HepG2 (cell line): ENCODE measurements around the gene CYP2W1. TPM values are rescaled to one million over a fixed set of nuclear protein-coding genes. Genes with fewer than 3 reads are reported as not detected.
A peak's percentile ranks its signal among the peaks of the same experiment; 100 is the strongest.

ENCODE experiments used
- ARNT2 ChIP-seq: sonication (generic); formaldehyde crosslinking; IDR thresholded peaks from 2 replicates; pipeline ENCODE4 v1.8.0; 2022; ENCODE audit warnings: mild to moderate bottlenecking, low read depth, missing genetic modification reagents, moderate library complexity
- ARNTL ChIP-seq: sonication (generic); formaldehyde crosslinking; IDR thresholded peaks from 2 replicates; pipeline ENCODE4 v1.4.0; 2020; ENCODE audit warnings: mild to moderate bottlenecking, missing genetic modification reagents
- EHMT2 ChIP-seq: fragments of 200-600 bp; sonication (generic); IDR thresholded peaks from 2 replicates; pipeline ENCODE4 v1.7.0; 2017; ENCODE audit warnings: antibody characterized with exemption, low read depth, low read length, borderline replicate concordance
- FLYWCH1 ChIP-seq: sonication (generic); formaldehyde crosslinking; IDR thresholded peaks from 2 replicates; pipeline ENCODE4 v1.8.1; 2023; ENCODE audit warnings: mild to moderate bottlenecking, missing genetic modification reagents
- FOSL2 ChIP-seq: sonication (generic); formaldehyde crosslinking; IDR thresholded peaks from 2 replicates; pipeline ENCODE4 v1.4.0; 2020; ENCODE audit warnings: missing genetic modification reagents
- JUNB ChIP-seq: sonication (generic); formaldehyde crosslinking; IDR thresholded peaks from 2 replicates; pipeline ENCODE4 v1.8.0; 2022; ENCODE audit warnings: missing genetic modification reagents, mild to moderate bottlenecking, borderline replicate concordance
- MLLT10 ChIP-seq: sonication (generic); formaldehyde crosslinking; IDR thresholded peaks from 2 replicates; pipeline ENCODE4 v1.4.0; 2020; ENCODE audit warnings: missing genetic modification reagents
- NCOA5 ChIP-seq: sonication (generic); formaldehyde crosslinking; IDR thresholded peaks from 2 replicates; pipeline ENCODE4 v1.4.0; 2020; ENCODE audit warnings: missing genetic modification reagents
- NFE2L1 ChIP-seq: sonication (generic); formaldehyde crosslinking; IDR thresholded peaks from 2 replicates; pipeline ENCODE4 v1.4.0; 2020; ENCODE audit warnings: missing genetic modification reagents, mild to moderate bottlenecking, borderline replicate concordance
- RAD51 ChIP-seq: fragments of 450-650 bp; IDR thresholded peaks from 2 replicates; pipeline ENCODE4 v1.6.1; 2016; ENCODE audit warnings: borderline replicate concordance
- RARG ChIP-seq: sonication (generic); formaldehyde crosslinking; IDR thresholded peaks from 2 replicates; pipeline ENCODE4 v1.4.0; 2020; ENCODE audit warnings: low read depth, mild to moderate bottlenecking, missing genetic modification reagents
- RFXAP ChIP-seq: sonication (generic); formaldehyde crosslinking; IDR thresholded peaks from 2 replicates; pipeline ENCODE4 v1.4.0; 2020; ENCODE audit warnings: missing genetic modification reagents, borderline replicate concordance
- SRSF4 ChIP-seq: fragments of 200-400 bp; formaldehyde crosslinking; IDR thresholded peaks from one replicate; pipeline ENCODE4 v1.6.1; 2018; ENCODE audit warnings: mild to moderate bottlenecking, low read depth, low read length, moderate library complexity; ENCODE audit not compliant: poor library complexity, severe bottlenecking
- ZBTB21 ChIP-seq: sonication (generic); formaldehyde crosslinking; IDR thresholded peaks from 2 replicates; pipeline ENCODE4 v1.4.0; 2020; ENCODE audit warnings: missing genetic modification reagents
- ZBTB49 ChIP-seq: sonication (generic); formaldehyde crosslinking; IDR thresholded peaks from 2 replicates; pipeline ENCODE4 v1.4.0; 2020; ENCODE audit warnings: missing genetic modification reagents, borderline replicate concordance
- ZFYVE20 ChIP-seq: sonication (generic); formaldehyde crosslinking; IDR thresholded peaks from 2 replicates; pipeline ENCODE4 v1.8.0; 2023; ENCODE audit warnings: low read depth, mild to moderate bottlenecking, moderate library complexity, missing genetic modification reagents, borderline replicate concordance
- ZNF143 ChIP-seq: sonication (generic); formaldehyde crosslinking; IDR thresholded peaks from 2 replicates; pipeline ENCODE4 v1.4.0; 2020; ENCODE audit warnings: missing genetic modification reagents
- ZNF225 ChIP-seq: sonication (generic); formaldehyde crosslinking; IDR thresholded peaks from 2 replicates; pipeline ENCODE4 v1.4.0; 2020; ENCODE audit warnings: mild to moderate bottlenecking, missing genetic modification reagents
- ZNF3 ChIP-seq: IDR thresholded peaks from 2 replicates; pipeline ENCODE4 v1.7.0; 2017; ENCODE audit warnings: inconsistent platforms
- ZNF451 ChIP-seq: sonication (generic); formaldehyde crosslinking; IDR thresholded peaks from 2 replicates; pipeline ENCODE4 v1.5.0; 2020; ENCODE audit warnings: mild to moderate bottlenecking, missing genetic modification reagents
- ZNF510 ChIP-seq: sonication (generic); formaldehyde crosslinking; IDR thresholded peaks from 2 replicates; pipeline ENCODE4 v1.4.0; 2020; ENCODE audit warnings: low read depth, mild to moderate bottlenecking, missing genetic modification reagents
- polyA plus RNA-seq, 8 experiments: library from polyadenylated mRNA; depleted of rRNA in 3 of 8; stranded (reverse) in 7 of 8; unstranded in 1 of 8; fragments of >200 nt; fragmentation: Illumina TruSeq in 4 of 8; extraction: Trizol in 4 of 8; gene quantifications; 2 replicates each; pipeline versions ENCODE4 v1.2.1 to v1.2.3, GENCODE V29; 2011 to 2016; ENCODE audit warnings: low read depth in 4 of 8, missing spikeins in 1 of 8, mixed read lengths in 1 of 8; ENCODE audit not compliant: insufficient read depth in 1 of 8
- total RNA-seq, 5 experiments: library from RNA; depleted of rRNA; stranded (reverse); fragments of >200 nt; fragmentation: Illumina TruSeq; extraction: Trizol; gene quantifications; 2 replicates each; pipeline ENCODE4 v1.2.3, GENCODE V29; 2016; ENCODE audit warnings: low read depth in 1 of 5
- TF ChIP-seq, protein P1 (sequence below): sonication (generic); formaldehyde crosslinking; IDR thresholded peaks from 2 replicates; pipeline ENCODE4 v1.8.1; 2022; ENCODE audit warnings: low read depth, mild to moderate bottlenecking, missing genetic modification reagents
- TF ChIP-seq, protein P2 (sequence below): sonication (generic); formaldehyde crosslinking; IDR thresholded peaks from 2 replicates; pipeline ENCODE4 v1.5.1; 2020; ENCODE audit warnings: missing genetic modification reagents, mild to moderate bottlenecking, borderline replicate concordance

CYP2W1 gene
- total and polyA plus RNA-seq, 2 of the 13 experiments (the other 11 are each of a cell fraction or from before 2014, with no cell fraction given): 19.5 to 31.7 TPM

DNA sequence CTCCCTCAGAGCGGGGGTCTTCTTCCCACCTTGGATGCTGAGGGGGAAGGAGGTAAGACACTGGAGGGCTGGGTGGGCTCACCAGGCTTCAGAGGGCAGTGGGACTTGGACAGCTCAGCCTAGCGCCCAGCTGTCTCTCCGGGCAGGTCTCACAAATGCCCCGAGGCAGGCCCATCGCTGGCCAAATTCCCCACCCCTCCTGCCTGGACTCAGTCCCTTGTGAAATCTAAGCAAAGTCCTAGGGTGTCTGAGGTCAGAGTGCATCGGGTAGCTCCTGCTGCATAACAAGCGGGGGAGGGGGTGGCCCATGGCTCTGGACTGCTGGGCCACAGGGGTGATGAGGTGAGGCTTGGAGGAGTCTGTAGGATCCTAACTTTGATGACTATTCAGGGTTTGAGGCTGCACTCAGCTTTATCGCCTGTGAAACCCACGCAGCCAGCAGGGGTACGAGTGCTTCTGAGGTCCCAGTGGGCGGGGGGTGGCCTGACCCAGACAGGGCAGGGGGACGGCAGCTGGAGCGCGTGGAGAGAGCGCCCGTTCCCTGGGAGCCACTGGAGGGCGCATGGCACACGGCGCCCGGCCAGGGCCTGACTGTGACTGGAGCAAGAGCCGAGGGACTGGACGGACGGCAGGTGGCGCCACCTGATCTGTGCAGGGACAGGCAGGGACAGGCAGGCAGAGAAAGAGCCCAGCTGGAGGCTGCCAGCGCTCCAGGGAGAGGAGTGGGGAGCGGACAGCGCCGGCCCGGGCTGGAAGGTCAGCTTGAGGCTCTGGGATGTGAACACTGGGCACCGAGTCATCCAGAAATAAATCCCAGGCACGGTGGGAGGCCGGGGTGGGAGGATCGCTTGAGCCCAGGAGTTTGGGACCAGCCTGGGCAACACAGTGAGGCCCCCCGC lies 10.0 kb downstream of the CYP2W1 start (continued):
- TF ChIP-seq NFE2L1 (CRISPR knock-in tag) (no peak), JUNB (no peak), ARNT2 (CRISPR knock-in tag) (peak; percentile 83), FOSL2 (CRISPR knock-in tag) (peak; percentile 59; the same call in 1 of the 2 replicates), ZNF225 (CRISPR knock-in tag) (0 out of 2 replicates have a peak, but pooled peaks have one; percentile 48), ZNF143 (CRISPR knock-in tag) (no peak), SRSF4 (no peak), ARNTL (CRISPR knock-in tag) (peak; percentile 72; the same call in 1 of the 2 replicates), EHMT2 (no peak), MLLT10 (no peak), ZNF451 (CRISPR knock-in tag) (peak; percentile 78; the same call in 1 of the 2 replicates), ZNF3 (CRISPR knock-in tag) (no peak), ZBTB49 (CRISPR knock-in tag) (no peak), RFXAP (CRISPR knock-in tag) (peak; percentile 18; the same call in 1 of the 2 replicates), FLYWCH1 (CRISPR knock-in tag) (no peak), RARG (no peak), RAD51 (no peak), NCOA5 (CRISPR knock-in tag) (no peak), ZBTB21 (CRISPR knock-in tag) (no peak), ZNF510 (peak; percentile 94), ZFYVE20 (CRISPR knock-in tag) (no peak)
- TF ChIP-seq, protein P1, sequence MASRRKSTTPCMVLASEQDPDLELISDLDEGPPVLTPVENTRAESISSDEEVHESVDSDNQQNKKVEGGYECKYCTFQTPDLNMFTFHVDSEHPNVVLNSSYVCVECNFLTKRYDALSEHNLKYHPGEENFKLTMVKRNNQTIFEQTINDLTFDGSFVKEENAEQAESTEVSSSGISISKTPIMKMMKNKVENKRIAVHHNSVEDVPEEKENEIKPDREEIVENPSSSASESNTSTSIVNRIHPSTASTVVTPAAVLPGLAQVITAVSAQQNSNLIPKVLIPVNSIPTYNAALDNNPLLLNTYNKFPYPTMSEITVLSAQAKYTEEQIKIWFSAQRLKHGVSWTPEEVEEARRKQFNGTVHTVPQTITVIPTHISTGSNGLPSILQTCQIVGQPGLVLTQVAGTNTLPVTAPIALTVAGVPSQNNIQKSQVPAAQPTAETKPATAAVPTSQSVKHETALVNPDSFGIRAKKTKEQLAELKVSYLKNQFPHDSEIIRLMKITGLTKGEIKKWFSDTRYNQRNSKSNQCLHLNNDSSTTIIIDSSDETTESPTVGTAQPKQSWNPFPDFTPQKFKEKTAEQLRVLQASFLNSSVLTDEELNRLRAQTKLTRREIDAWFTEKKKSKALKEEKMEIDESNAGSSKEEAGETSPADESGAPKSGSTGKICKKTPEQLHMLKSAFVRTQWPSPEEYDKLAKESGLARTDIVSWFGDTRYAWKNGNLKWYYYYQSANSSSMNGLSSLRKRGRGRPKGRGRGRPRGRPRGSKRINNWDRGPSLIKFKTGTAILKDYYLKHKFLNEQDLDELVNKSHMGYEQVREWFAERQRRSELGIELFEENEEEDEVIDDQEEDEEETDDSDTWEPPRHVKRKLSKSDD: peak; percentile 91
- TF ChIP-seq, protein P2, sequence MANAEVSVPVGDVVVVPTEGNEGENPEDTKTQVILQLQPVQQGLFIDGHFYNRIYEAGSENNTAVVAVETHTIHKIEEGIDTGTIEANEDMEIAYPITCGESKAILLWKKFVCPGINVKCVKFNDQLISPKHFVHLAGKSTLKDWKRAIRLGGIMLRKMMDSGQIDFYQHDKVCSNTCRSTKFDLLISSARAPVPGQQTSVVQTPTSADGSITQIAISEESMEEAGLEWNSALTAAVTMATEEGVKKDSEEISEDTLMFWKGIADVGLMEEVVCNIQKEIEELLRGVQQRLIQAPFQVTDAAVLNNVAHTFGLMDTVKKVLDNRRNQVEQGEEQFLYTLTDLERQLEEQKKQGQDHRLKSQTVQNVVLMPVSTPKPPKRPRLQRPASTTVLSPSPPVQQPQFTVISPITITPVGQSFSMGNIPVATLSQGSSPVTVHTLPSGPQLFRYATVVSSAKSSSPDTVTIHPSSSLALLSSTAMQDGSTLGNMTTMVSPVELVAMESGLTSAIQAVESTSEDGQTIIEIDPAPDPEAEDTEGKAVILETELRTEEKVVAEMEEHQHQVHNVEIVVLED: peak; percentile 51; the same call in 1 of the 2 replicates
